Measurements from ENCODE around the gene PDGFD.

PDGFD gene

DNA sequence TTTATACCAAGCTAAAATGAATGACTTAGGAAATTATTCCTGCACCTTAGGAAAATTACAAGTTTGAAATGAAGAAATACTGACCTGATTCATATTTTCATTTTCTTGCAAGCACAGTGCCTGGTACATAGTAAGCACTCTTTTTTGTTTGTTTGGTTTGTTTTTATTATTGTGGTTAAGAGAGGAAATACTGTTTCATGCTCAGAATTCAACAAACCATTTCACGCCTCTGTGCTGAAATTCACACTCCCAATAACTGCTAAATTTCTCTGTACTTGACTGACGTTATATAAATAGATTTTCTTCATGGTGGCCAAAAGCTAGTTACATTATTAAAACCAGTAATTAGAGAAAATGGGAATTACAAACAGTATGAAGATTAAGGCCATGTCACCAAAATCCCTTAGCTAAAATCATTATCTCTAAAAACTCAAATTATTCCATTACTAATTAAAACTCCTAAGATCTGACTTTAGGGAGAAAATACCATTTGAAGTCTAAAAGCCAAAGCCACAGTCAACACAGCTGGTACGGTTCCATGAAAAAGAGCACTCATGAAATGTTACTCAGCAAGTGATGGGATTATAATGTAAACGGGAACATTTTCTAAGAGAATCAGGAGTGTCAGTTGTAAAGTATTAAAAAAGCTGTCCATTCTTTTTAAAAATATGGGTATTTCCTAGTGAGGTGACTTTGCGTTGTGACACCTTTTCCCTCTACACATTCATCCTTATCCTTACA, 205.3 kb downstream of the PDGFD start:
- no peak for DNase-seq (ENCODE audit: low read depth)

DNA sequence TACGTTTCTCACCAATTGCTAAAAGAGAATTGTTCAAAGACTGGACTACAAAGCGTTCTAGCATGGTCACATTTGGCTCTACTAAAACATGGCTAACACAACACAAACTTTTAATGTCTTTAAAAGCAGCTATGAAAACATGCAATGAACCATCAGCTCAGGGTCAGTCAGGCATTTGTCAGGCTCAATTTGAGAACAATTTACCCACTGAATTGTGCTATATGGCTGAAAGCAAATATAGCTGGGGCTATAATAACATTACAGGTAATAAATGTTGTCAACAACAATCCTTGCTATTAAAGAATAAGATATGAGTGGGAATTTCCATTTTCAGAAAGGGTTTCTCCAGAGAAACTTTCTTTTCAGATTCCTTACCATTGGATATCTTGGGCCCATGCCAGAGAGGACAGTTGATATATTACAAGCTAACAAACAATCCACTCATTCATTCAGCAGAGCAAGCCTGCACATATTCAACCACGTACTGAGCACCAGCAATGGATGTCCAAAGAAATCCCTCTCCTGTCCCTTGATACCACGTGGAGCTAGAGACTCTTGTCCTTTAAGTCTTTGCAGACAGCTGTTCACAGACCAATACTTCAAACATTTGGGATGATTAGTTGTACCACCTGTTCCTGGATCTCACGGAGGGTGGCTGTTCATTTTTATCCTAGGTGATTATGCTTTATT, 210.0 kb downstream of the PDGFD start:
- DNase-seq (ENCODE audit: low read depth): no peak

GRCh38 chr11:103949781-103950180, 214.2 kb downstream of the PDGFD start:
- no peak for DNase-seq (ENCODE audit: low read depth)

DNA sequence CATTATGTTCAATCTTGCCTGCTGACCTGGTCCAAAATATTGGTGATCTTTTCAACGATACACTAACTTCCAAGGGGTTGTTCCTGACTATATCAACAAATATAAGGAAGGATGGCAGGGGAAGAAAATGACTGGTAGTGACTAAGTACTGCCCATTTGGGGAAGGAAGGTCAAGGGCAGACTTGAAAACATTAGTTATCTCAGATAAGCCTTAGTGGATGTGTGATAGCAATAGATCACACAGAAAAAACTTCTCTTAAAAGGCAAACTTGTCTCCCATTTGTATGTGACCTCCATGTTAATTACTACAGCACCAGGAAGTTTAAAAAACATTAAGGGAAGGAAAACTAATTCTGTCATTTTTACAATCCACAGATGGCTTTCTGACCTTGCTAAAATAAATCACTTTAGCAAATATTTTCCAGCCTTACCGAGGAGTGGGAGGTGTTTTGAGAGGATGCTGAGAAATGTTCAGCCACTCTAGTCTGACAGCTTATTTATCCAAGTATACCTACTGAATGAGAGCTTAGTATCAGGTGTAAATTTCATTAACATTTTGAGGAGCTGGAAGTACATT, 215.7 kb downstream of the PDGFD start:
- no peak for DNase-seq (ENCODE audit: low read depth)

- no peak for DNase-seq (ENCODE audit: low read depth)
Observed at GRCh38 chr11:103947546-103947919, 216.4 kb downstream of the PDGFD start.

- DNase-seq (ENCODE audit: low read depth): no peak
Observed at GRCh38 chr11:103946793-103947545, 217.0 kb downstream of the PDGFD start.

DNA sequence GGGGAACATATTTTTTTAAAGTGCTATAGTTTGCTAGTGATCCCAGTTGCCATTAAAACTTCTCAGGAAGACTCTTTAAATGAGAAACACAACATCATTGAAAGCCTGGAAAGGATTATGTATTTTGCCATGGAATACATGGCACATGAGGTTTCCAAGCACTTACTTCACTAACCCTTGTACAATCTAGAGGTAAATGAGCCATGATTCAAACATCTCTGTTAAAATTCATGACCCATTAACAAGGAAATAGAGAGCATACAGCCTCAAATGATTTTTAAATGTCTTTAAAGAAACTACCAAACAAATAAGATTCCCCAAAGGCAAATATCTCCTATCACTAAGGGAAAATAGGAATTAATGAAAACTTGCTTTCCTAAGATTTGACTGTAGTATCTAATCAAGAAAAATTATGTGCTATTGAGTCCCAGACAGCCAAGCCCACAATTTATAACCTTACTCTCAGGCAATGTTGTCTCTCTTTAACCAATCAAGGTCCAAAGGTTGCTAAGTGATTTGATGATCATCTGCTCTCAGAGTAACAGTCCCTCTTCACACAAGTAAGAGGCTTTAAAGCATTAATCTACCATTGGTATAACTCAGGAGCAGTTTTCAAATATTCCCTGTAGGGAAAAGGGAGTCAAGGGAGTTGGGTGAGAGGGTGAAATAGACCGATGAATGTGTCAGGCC, 219.6 kb downstream of the PDGFD start:
- no peak for DNase-seq (ENCODE audit: low read depth)

- no peak for DNase-seq (ENCODE audit: low read depth)
Observed at GRCh38 chr11:103942646-103943045, 221.3 kb downstream of the PDGFD start.

DNA sequence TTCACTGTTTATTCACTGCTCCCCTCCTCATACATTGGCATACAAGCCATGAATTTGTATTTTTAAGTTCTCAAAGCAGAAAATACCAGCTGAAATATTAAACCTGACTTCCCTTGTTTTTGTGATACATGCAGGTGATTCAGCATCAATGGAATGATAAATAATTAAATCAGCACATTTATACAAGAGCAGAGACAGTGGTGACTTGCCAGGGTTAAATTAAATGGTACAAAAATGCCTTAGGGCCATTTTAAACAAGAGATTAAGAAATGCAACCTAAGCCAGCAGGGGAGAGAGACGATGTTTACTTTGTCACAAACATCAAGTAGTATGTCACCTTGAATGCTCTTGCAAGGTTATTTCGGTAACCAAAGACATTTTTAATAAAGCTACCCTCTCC, 223.4 kb downstream of the PDGFD start:
- no peak for DNase-seq (ENCODE audit: low read depth)

DNA sequence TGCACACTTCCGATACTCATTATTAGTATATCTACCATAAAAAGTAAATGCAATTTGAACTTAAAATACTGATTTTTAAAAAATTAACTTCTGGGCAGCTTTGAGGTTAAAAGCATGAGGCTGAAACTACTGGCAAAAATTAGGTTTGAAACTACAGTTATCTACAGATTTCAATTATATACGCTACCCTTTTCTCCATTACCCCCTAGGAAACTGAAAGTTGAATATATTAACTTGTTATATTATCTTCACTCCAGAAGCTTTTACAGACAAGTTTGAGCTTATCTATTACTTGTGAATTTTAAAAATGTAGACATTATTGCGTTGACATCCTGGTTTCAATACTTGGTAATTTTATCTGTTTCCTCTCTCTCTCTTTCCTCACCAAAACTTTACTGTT, 224.3 kb downstream of the PDGFD start:
- no peak for DNase-seq (ENCODE audit: low read depth)

DNA sequence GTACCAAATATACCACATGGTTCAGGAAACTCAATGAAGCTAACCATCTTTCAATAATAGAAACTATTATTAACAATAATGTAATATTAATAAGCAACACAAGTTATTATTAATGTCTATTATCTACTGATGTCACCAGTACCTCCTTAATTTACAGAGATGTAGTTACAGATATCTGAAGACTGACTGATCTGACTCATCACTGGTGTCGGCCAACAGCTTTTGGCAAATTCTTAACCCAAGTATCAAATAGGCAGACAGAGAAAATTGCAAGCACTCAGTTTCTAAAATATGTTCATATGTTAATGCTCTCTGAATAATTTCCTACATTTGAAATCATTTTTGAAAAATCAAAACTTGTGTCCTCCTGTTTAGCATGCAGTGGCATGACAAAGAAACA, 227.9 kb downstream of the PDGFD start:
- no peak for DNase-seq (ENCODE audit: low read depth)

- no peak for DNase-seq (ENCODE audit: low read depth)
Observed at GRCh38 chr11:103935219-103935618, 228.7 kb downstream of the PDGFD start.

DNA sequence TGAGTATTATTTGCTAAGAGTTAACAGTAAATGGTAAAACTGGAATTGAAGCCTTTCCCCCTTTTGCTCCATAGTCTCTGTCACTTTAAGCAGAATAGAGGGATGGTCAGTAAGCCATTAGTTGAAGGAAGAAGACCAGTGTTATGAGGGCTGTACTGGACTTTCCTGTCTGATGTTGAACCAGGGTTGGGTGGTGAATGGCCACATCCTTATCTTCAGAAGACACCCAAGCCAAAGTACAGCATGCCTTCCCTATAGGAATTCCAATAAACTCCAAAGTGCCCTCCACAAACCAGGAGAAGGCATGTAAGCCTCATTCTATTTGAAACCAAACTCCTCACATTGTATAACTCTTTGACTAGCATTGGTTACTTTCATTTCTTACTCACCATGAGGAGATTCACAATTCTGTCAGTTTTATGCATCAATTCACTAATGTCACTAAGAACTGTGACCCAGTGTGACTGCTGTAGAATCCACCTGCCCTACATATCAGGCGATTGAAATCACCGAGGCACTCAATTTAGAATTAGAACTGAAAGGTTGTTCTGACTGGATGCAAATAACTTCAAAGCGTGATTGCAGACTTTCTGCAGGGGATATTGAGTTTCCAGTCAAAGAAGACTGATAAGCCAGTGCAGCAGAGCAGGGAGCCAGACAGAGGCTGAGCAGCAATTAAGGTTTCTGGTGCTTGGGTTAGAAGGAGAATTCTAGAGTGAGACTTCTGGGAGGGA, 234.6 kb downstream of the PDGFD start:
- no peak for DNase-seq (ENCODE audit: low read depth)

- no peak for DNase-seq (ENCODE audit: low read depth)
Observed at GRCh38 chr11:103928802-103929161, 235.2 kb downstream of the PDGFD start.

GRCh38 chr11:103928040-103928801, 235.7 kb downstream of the PDGFD start:
- DNase-seq (ENCODE audit: low read depth): no peak

GRCh38 chr11:103927535-103927934, 236.4 kb downstream of the PDGFD start:
- DNase-seq (ENCODE audit: low read depth): no peak

DNA sequence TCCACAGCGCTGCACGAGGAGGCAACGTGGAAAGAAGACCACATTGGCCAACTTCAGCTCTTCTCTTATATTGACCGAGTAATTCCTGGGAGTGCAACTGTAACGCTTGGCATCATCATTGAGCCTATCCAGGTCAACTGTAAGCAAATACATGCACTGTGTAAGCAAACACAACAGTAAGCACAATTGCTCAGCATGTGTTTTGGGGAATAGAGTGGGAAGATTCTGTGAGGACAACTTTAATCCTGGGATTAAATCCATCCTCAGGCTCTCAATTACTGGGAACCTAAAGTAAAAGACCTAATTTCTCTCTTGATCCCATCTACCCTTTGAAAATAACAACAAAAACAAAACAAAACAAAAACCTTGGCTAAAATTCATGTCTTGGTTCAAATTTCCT, 237.0 kb downstream of the PDGFD start:
- no peak for DNase-seq (ENCODE audit: low read depth)

- DNase-seq (ENCODE audit: low read depth): no peak
Observed at GRCh38 chr11:103924166-103925013, 239.6 kb downstream of the PDGFD start.

DNA sequence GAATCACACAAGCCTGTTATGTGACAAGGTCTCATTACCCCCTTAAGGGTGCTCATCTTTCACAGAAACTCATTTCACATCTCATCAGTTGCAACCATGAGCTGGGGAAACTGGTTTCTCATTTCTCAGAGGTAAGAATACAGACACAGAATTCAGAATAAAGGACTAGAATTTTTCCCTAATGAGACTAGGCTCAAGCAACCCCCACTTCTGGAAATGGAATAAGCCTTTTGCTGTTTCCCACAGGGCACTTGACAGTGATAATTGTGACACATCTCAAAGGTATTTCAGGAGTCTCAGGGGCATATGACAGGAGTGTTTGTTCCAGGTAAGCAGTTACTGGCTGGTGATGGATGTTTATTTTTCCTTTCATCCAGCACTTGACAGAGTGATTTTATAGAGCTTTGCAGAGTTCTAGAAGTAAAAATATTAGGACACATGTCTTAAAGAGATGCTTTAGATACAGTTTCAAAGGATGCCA, 240.5 kb downstream of the PDGFD start:
- no peak for DNase-seq (ENCODE audit: low read depth)

- DNase-seq (ENCODE audit: low read depth): no peak
Observed at GRCh38 chr11:103920933-103921332, 243.0 kb downstream of the PDGFD start.

Measured in activated gamma-delta T cell treated with anti-CD3 and anti-CD28 coated beads, Interleukin-2, amount 50 U/mL, for 16 hours (primary cell).